CD4-positive, alpha-beta T cell treated with Interleukin-4 for 4 hours (primary cell): Measurements from ENCODE around the gene SORL1.

ENCODE experiments used
- DNase-seq: peaks from one replicate; pipeline ENCODE4 v3.0.0-alpha.2; 2020

SORL1 gene

GRCh38 chr11:121426476-121427399, 25.4 kb upstream of the SORL1 start:
- DNase-seq, result no peak

- no peak for DNase-seq
These were observed 24.7 kb upstream of the SORL1 start for GRCh38 chr11:121427400-121427744.

DNA sequence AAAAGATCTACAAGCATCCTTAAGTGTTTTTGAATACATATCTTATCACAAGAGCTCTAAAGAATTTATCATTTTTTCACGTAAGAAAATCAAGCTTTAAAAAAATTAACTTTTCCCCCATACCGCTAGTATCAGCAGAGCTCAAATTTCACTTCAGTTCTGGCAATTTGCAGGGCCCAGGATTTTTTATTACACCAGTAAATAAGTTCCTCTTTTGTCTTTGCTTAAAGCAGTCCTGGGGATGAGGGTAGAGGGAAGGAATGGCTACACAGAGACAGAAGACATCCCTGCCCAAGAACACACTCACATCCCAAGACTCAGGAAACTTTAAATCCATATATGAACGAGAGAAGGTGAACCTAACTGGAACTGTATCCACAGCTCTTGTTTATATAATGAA, 22.6 kb upstream of the SORL1 start:
- no peak for DNase-seq

GRCh38 chr11:121431820-121432526, 20.1 kb upstream of the SORL1 start:
- DNase-seq, result no peak

DNA sequence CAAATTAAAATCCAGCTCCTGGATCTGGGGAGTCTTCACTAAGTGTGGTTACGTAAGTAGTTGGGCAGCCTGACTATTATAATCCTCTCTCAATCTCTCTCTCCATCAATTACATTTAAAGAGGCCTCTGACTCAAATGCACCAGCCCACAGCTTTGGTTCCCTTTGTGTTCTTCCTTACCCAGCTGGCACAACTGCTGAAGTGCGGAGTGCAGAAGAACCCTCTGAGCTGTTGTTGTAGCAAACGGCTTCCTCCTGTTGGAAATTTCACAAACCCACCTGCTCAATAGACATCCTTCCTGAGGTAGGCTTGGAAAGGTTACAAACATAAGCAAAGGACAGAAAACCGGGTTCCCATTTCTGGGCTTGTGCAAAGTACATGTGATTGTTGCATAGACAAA, 17.0 kb upstream of the SORL1 start:
- no peak for DNase-seq

GRCh38 chr11:121435551-121436511, 16.3 kb upstream of the SORL1 start:
- no peak for DNase-seq

DNA sequence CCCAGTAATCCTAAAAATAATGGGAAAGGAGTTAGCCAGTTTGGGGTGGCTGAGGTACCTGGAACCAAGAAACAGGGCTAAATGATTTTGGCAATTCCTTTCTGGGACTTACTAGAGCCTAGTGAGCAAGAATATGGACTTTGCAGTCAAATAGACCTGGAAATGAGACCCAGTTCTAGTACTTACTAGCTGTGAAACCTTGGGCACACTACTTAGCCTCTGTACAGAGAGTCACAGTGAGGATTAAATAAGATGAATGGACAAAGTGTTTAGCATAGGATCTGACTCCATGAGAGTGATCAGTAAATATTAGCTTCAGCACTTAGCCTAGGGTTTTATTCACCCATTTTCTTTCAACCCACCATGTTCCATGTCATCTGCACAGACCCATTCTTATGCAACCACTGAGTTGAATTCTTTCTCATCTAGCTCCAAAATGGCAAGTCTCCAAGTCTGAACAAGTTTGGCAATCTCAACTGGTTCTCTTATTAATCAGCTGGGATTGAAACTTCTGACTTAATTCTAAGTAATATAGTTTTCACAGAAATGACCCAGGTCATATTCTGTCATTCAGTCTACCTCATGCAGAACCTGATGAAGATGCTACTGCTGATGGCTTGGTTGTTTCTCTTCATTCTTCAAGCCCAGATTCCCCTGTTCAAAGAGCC, 15.0 kb upstream of the SORL1 start:
- no peak for DNase-seq

DNA sequence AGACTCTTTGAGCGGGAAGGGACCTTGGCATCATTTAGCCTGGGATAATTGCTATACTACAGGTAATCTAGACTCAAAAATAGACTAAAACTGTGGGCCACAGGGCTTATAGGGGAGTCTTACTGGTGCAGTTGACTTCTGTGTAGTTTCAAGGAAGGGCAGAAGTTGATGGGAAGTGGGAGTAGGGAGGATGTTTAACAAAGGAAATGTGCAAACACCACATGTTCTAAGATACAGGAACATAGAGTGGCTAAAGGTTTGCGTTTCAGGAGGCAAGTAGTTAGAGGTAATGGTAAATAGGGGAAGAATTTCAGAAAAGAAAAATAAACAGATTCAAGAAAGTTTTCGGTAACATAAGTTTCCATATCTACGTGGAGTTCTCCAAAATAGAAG, 14.4 kb upstream of the SORL1 start:
- no peak for DNase-seq

DNA sequence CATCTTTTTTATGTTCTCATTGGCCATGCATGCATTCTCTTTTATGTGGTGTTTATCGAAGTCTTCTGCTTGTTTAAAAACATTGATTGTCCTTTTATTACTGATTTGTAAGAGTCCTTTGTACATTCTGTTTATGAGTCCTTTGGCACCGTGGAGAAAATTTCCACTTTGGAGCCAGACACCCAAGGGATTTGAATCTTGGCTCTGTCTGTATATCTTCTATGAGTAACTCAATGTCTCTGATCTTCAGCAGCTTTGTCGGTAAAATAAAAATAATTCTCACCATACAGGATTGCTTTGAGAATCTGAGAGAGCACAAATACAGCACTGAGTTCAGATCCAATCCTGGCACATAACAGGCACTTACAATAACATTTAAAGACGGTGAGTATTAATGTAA, 12.8 kb upstream of the SORL1 start:
- DNase-seq, result no peak

DNA sequence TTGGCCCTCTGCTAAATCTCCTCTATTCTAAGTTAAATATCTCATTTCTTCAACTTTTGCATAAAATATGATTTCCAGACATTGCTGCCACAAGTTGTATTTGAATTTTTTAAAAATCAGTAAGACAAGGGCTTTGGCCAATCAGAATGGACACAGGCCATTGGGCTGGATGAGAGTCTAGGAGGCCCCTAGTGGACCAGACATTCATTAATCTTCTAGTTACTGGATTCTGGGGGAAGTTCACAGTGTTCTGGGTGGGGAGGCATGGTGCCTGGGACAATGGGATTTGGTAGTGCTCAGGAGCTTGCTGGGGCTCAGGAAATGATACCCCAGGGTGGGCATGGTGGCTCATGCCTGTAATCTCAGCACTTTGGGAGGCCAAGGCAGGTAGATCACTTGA, 12.4 kb upstream of the SORL1 start:
- no peak for DNase-seq

DNA sequence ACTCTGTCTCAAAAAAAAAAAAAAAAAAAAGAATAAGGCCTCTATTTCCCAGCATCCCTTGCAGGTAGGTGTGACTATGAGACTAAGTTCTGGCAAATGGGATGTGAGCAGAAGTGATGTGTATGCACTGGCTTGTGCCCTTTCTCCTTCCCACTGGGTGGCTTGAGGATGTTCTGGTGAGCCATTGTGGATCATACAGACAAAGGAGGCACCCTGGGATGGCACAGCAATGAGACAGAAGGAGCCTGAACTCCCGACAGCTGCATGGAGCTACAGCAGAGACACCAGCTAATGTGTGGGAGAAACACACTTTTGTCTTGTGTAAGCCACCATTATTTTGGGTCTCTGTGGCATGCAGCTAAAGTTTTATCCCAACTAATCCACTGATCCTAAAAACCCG, 10.6 kb upstream of the SORL1 start:
- DNase-seq, result no peak

- no peak for DNase-seq
These were observed 8.3 kb upstream of the SORL1 start for GRCh38 chr11:121443688-121444275.

- DNase-seq, result no peak
These were observed 7.6 kb upstream of the SORL1 start for GRCh38 chr11:121444526-121444925.

- DNase-seq, result no peak
These were observed 6.9 kb upstream of the SORL1 start for GRCh38 chr11:121445071-121445768.

- no peak for DNase-seq
These were observed 5.4 kb upstream of the SORL1 start for GRCh38 chr11:121446752-121447156.

DNA sequence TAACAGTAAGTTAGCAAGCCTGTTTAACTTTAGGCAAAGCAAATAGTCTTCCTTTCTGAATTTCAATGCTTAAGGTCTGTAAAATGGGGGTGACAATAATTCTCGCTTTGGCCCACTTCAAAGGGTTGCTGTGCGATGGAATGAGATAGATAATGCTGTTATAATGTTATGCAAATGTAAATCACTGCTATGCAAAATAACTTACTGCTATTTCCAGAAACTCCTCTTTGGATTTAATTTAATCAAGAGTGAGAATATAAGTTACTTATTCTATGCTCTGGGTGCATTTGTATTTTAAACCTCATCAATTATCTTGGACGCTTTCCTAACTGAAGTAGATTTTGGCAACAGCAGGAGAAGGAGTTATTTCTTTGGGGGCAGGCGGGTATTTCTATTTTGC, 4.1 kb upstream of the SORL1 start:
- DNase-seq, result no peak

GRCh38 chr11:121448431-121448941, 3.6 kb upstream of the SORL1 start:
- no peak for DNase-seq

DNA sequence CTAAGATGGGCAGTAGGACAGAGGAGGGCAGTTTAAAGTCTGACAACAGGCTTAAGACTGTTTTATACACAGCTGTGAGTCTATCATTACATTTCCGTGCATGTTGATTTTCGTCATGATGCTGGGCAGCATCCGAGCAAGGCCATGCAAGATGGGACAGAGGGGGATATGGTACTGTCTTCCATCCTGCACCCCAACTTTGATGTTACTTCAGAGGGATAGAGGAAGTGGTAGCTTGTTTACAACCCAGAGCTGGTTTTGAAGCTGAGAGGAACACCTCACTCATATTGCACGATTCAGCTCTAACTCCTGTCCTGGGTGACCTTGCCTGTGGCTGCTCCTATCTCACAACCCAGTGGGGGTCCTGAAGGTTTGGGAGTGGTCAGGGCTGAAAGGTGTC, 3.0 kb upstream of the SORL1 start:
- peak; percentile 54 for DNase-seq

GRCh38 chr11:121449626-121450025, 2.5 kb upstream of the SORL1 start:
- no peak for DNase-seq

DNA sequence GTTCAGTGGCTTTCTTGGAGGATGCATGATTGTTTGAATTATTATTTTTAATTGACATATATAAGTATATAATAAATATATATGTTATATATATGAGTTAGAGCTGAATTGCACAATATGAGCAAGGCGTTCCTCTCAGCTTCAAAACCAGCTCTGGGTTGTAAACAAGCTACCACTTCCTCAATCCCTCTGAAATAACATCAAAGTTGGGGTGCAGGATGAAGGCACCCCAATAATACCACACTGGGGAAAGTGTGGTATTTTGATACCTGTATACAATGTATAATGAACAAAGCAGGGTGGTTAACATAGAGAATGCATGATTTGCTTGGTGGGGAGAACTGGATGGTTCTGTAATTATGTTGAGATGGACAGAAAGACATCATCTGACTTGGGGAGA, 1.7 kb upstream of the SORL1 start:
- peak; percentile 66 for DNase-seq
